HepG2 (cell line): Measurements from ENCODE around the gene ZBTB7B. TPM values are rescaled to one million over a fixed set of nuclear protein-coding genes. Genes with fewer than 3 reads are reported as not detected.

ENCODE experiments used
- AGO2 ChIP-seq: fragments of 200-400 bp; formaldehyde crosslinking; optimal IDR thresholded peaks from 2 replicates; pipeline ENCODE3; 2017; ENCODE audit warnings: mild to moderate bottlenecking, low read depth, low read length, moderate library complexity
- ARID2 ChIP-seq: sonication (generic); formaldehyde crosslinking; IDR thresholded peaks from 2 replicates; pipeline ENCODE4 v1.8.1; 2022; ENCODE audit warnings: mild to moderate bottlenecking, missing genetic modification reagents, borderline replicate concordance
- BRCA1 ChIP-seq: sonication (generic); formaldehyde crosslinking; IDR thresholded peaks from 2 replicates; pipeline ENCODE4 v1.4.0; 2020; ENCODE audit warnings: missing genetic modification reagents
- CEBPG ChIP-seq: IDR thresholded peaks from 2 replicates; pipeline ENCODE4 v1.6.1; 2016
- FOXJ3 ChIP-seq: sonication (generic); formaldehyde crosslinking; IDR thresholded peaks from 2 replicates; pipeline ENCODE4 v1.4.0; 2020; ENCODE audit warnings: missing genetic modification reagents, mild to moderate bottlenecking, borderline replicate concordance
- HMGXB4 ChIP-seq, 2 experiments: sonication (generic) in 1 of 2; formaldehyde crosslinking in 1 of 2; IDR thresholded peaks; 2 replicates each; pipeline versions ENCODE4 v1.4.0 to v1.6.1; 2018 to 2020; ENCODE audit warnings: missing genetic modification reagents in 2 of 2, borderline replicate concordance in 1 of 2, low read depth in 1 of 2, mild to moderate bottlenecking in 1 of 2, missing biosample characterization in 1 of 2
- HOMEZ ChIP-seq: IDR thresholded peaks from 2 replicates; pipeline ENCODE4 v1.6.1; 2016; ENCODE audit warnings: low read depth
- IRF1 ChIP-seq: sonication (generic); formaldehyde crosslinking; IDR thresholded peaks from 2 replicates; pipeline ENCODE4 v1.4.0; 2020; ENCODE audit warnings: low read depth, mild to moderate bottlenecking, missing genetic modification reagents
- KMT2B ChIP-seq: IDR thresholded peaks from 2 replicates; pipeline ENCODE4 v1.6.1; 2016; ENCODE audit warnings: missing genetic modification reagents, missing compliant biosample characterization
- MXD4 ChIP-seq: IDR thresholded peaks from 2 replicates; pipeline ENCODE4 v1.6.1; 2016; ENCODE audit warnings: mild to moderate bottlenecking, missing biosample characterization, missing genetic modification reagents
- PRMT3 ChIP-seq: sonication (generic); formaldehyde crosslinking; IDR thresholded peaks from 2 replicates; pipeline ENCODE4 v1.8.1; 2022; ENCODE audit warnings: low read depth, mild to moderate bottlenecking, moderate library complexity, missing genetic modification reagents, borderline replicate concordance
- RELA ChIP-seq: sonication (generic); formaldehyde crosslinking; IDR thresholded peaks from 2 replicates; pipeline ENCODE4 v1.4.0; 2020; ENCODE audit warnings: missing genetic modification reagents
- SSRP1 ChIP-seq: IDR thresholded peaks from 2 replicates; pipeline ENCODE4 v1.6.1; 2016; ENCODE audit warnings: control low read depth
- TBP ChIP-seq: sonication (generic); formaldehyde crosslinking; IDR thresholded peaks from 2 replicates; pipeline ENCODE4 v1.5.0; 2020; ENCODE audit warnings: missing genetic modification reagents
- TBX2 ChIP-seq: sonication (generic); formaldehyde crosslinking; IDR thresholded peaks from 2 replicates; pipeline ENCODE4 v1.5.0; 2020; ENCODE audit warnings: missing genetic modification reagents, mild to moderate bottlenecking, borderline replicate concordance
- YEATS4 ChIP-seq: sonication (generic); formaldehyde crosslinking; IDR thresholded peaks from 2 replicates; pipeline ENCODE4 v1.4.0; 2020; ENCODE audit warnings: missing genetic modification reagents, borderline replicate concordance
- ZBED4 ChIP-seq: sonication (generic); formaldehyde crosslinking; IDR thresholded peaks from 2 replicates; pipeline ENCODE4 v1.4.0; 2020; ENCODE audit warnings: missing genetic modification reagents, borderline replicate concordance
- ZBTB38 ChIP-seq: sonication (generic); formaldehyde crosslinking; IDR thresholded peaks from 2 replicates; pipeline ENCODE4 v1.5.1; 2020; ENCODE audit warnings: mild to moderate bottlenecking, missing genetic modification reagents
- ZMYM2 ChIP-seq: sonication (generic); formaldehyde crosslinking; IDR thresholded peaks from 2 replicates; pipeline ENCODE4 v1.8.0; 2022; ENCODE audit warnings: mild to moderate bottlenecking, missing genetic modification reagents
- ZNF264 ChIP-seq: sonication (generic); formaldehyde crosslinking; IDR thresholded peaks from 2 replicates; pipeline ENCODE4 v1.4.0; 2020; ENCODE audit warnings: missing genetic modification reagents
- ZNF451 ChIP-seq: sonication (generic); formaldehyde crosslinking; IDR thresholded peaks from 2 replicates; pipeline ENCODE4 v1.5.0; 2020; ENCODE audit warnings: mild to moderate bottlenecking, missing genetic modification reagents
- ZNF598 ChIP-seq: sonication (generic); formaldehyde crosslinking; IDR thresholded peaks from 2 replicates; pipeline ENCODE4 v1.5.1; 2020; ENCODE audit warnings: mild to moderate bottlenecking, missing genetic modification reagents, borderline replicate concordance
- ZNF75D ChIP-seq: sonication (generic); formaldehyde crosslinking; IDR thresholded peaks from 2 replicates; pipeline ENCODE4 v1.8.1; 2023; ENCODE audit warnings: missing genetic modification reagents, mild to moderate bottlenecking, borderline replicate concordance
- ZNF766 ChIP-seq: sonication (generic); formaldehyde crosslinking; IDR thresholded peaks from 2 replicates; pipeline ENCODE4 v1.5.0; 2020; ENCODE audit warnings: missing genetic modification reagents, borderline replicate concordance
- polyA plus RNA-seq, 8 experiments: library from polyadenylated mRNA; depleted of rRNA in 3 of 8; stranded (reverse) in 7 of 8; unstranded in 1 of 8; fragments of >200 nt; fragmentation: Illumina TruSeq in 4 of 8; extraction: Trizol in 4 of 8; gene quantifications; 2 replicates each; pipeline versions ENCODE4 v1.2.1 to v1.2.3, GENCODE V29; 2011 to 2016; ENCODE audit warnings: low read depth in 4 of 8, missing spikeins in 1 of 8, mixed read lengths in 1 of 8; ENCODE audit not compliant: insufficient read depth in 1 of 8
- total RNA-seq, 5 experiments: library from RNA; depleted of rRNA; stranded (reverse); fragments of >200 nt; fragmentation: Illumina TruSeq; extraction: Trizol; gene quantifications; 2 replicates each; pipeline ENCODE4 v1.2.3, GENCODE V29; 2016; ENCODE audit warnings: low read depth in 1 of 5

The ZBTB7B gene
- total and polyA plus RNA-seq, 2 of the 13 experiments (the other 11 are each of a cell fraction or from before 2014, with no cell fraction given), result 15.5 to 17.5 TPM

- TF ChIP-seq SSRP1 (CRISPR knock-in tag), result no peak
- TF ChIP-seq HOMEZ, result no peak
- no peak for TF ChIP-seq IRF1 (CRISPR knock-in tag)
- TF ChIP-seq ZNF75D (CRISPR knock-in tag), result no peak
- TF ChIP-seq PRMT3 (CRISPR knock-in tag), result no peak
- TF ChIP-seq ZBED4, result no peak
- no peak for TF ChIP-seq TBX2 (CRISPR knock-in tag)
- no peak for TF ChIP-seq RELA (CRISPR knock-in tag)
- no peak for TF ChIP-seq ARID2 (CRISPR knock-in tag)
- no peak for TF ChIP-seq BRCA1
- no peak for TF ChIP-seq ZBTB38 (CRISPR knock-in tag)
- no peak for TF ChIP-seq KMT2B (CRISPR knock-in tag)
- no peak for TF ChIP-seq ZNF598
- peak; percentile 78 for TF ChIP-seq AGO2
- no peak for TF ChIP-seq ZNF451 (CRISPR knock-in tag)
- TF ChIP-seq FOXJ3 (CRISPR knock-in tag), result no peak
- TF ChIP-seq MXD4 (CRISPR knock-in tag), result no peak
- no peak for TF ChIP-seq CEBPG (CRISPR knock-in tag)
- TF ChIP-seq ZMYM2, result no peak
- no peak for TF ChIP-seq TBP (CRISPR knock-in tag)
- no peak; the same call in 1 of the 2 replicates for TF ChIP-seq YEATS4 (CRISPR knock-in tag)
- TF ChIP-seq ZNF766 (CRISPR knock-in tag), result no peak
- peak in 1 of 2 experiments; percentile 55; a peak in 2 of 4 replicates for TF ChIP-seq HMGXB4 (CRISPR knock-in tag; IDR thresholded peaks at IDR 0.05; ENCODE audit: borderline replicate concordance in 1 of 2, low read depth in 1 of 2)
- no peak for TF ChIP-seq ZNF264 (CRISPR knock-in tag)
These were observed 694 bp downstream of the ZBTB7B start (continued) for GRCh38 chr1:155003227-155003765.
